ENCODE data around the gene ST3GAL4.

The ST3GAL4 gene

GRCh38 chr11:126396965-126397364 is 41.5 kb downstream of the ST3GAL4 start:
- no peak for DNase-seq (ENCODE audit: extremely low read depth, insufficient read length)
- H3K36me3 ChIP-seq (ENCODE audit: control insufficient read depth, insufficient read depth, low read length) = no peaks in the 10 kb centered on the region
- TF ChIP-seq CTCF (IDR thresholded peaks at IDR 0.05; ENCODE audit: insufficient read depth, low read length, poor library complexity, severe bottlenecking) = no peak
- no peaks in the 10 kb centered on the region for H3K27me3 ChIP-seq (replicated peaks; ENCODE audit: control insufficient read depth, insufficient read depth, low read length)
- H3K4me3 ChIP-seq (replicated peaks; ENCODE audit: low read depth, low read length) = no peak overlapping the region

- Histone ChIP-seq H3K4me3 (replicated peaks; ENCODE audit: low read depth, low read length) (no peak overlapping the region), H3K36me3 (ENCODE audit: control insufficient read depth, insufficient read depth, low read length) (no peaks in the 10 kb centered on the region), H3K27me3 (replicated peaks; ENCODE audit: control insufficient read depth, insufficient read depth, low read length) (no peaks in the 10 kb centered on the region)
- DNase-seq (ENCODE audit: extremely low read depth, insufficient read length) = no peak
- TF ChIP-seq CTCF (IDR thresholded peaks at IDR 0.05; ENCODE audit: insufficient read depth, low read length, poor library complexity, severe bottlenecking) = no peak
Observed at GRCh38 chr11:126398296-126398695, 42.8 kb downstream of the ST3GAL4 start.

- Histone ChIP-seq H3K36me3 (ENCODE audit: control insufficient read depth, insufficient read depth, low read length) (no peaks in the 10 kb centered on the region), H3K27me3 (replicated peaks; ENCODE audit: control insufficient read depth, insufficient read depth, low read length) (no peaks in the 10 kb centered on the region), H3K4me3 (replicated peaks; ENCODE audit: low read depth, low read length) (no peak overlapping the region)
- no peak for DNase-seq (ENCODE audit: extremely low read depth, insufficient read length)
- TF ChIP-seq CTCF (IDR thresholded peaks at IDR 0.05; ENCODE audit: insufficient read depth, low read length, poor library complexity, severe bottlenecking) = no peak
Observed at GRCh38 chr11:126398721-126399120, 43.2 kb downstream of the ST3GAL4 start.

GRCh38 chr11:126400019-126400418 is 44.5 kb downstream of the ST3GAL4 start:
- H3K36me3 ChIP-seq (ENCODE audit: control insufficient read depth, insufficient read depth, low read length) = no peaks in the 10 kb centered on the region
- H3K27me3 ChIP-seq (replicated peaks; ENCODE audit: control insufficient read depth, insufficient read depth, low read length) = no peaks in the 10 kb centered on the region
- TF ChIP-seq CTCF (IDR thresholded peaks at IDR 0.05; ENCODE audit: insufficient read depth, low read length, poor library complexity, severe bottlenecking) = no peak
- H3K4me3 ChIP-seq (replicated peaks; ENCODE audit: low read depth, low read length) = no peak overlapping the region
- no peak for DNase-seq (ENCODE audit: extremely low read depth, insufficient read length)

GRCh38 chr11:126400479-126400878 is 45.0 kb downstream of the ST3GAL4 start:
- Histone ChIP-seq H3K36me3 (ENCODE audit: control insufficient read depth, insufficient read depth, low read length) (no peaks in the 10 kb centered on the region), H3K27me3 (replicated peaks; ENCODE audit: control insufficient read depth, insufficient read depth, low read length) (no peaks in the 10 kb centered on the region), H3K4me3 (replicated peaks; ENCODE audit: low read depth, low read length) (no peak overlapping the region)
- no peak for DNase-seq (ENCODE audit: extremely low read depth, insufficient read length)
- TF ChIP-seq CTCF (IDR thresholded peaks at IDR 0.05; ENCODE audit: insufficient read depth, low read length, poor library complexity, severe bottlenecking) = no peak

- TF ChIP-seq CTCF (IDR thresholded peaks at IDR 0.05; ENCODE audit: insufficient read depth, low read length, poor library complexity, severe bottlenecking) = no peak
- Histone ChIP-seq H3K27me3 (replicated peaks; ENCODE audit: control insufficient read depth, insufficient read depth, low read length) (no peaks in the 10 kb centered on the region), H3K36me3 (ENCODE audit: control insufficient read depth, insufficient read depth, low read length) (no peaks in the 10 kb centered on the region), H3K4me3 (replicated peaks; ENCODE audit: low read depth, low read length) (no peak overlapping the region)
- no peak for DNase-seq (ENCODE audit: extremely low read depth, insufficient read length)
Observed at GRCh38 chr11:126403022-126403581, 47.6 kb downstream of the ST3GAL4 start.

All from GM06990 (cell line).